IMR-90 (cell line): ENCODE measurements around the gene MORC1. TPM values are rescaled to one million over a fixed set of nuclear protein-coding genes. Genes with fewer than 3 reads are reported as not detected.

Experiments
- ATAC-seq: fragments of 200-7000 bp; cut with Tn5 transposase; 2 replicates; pipeline ENCODE4 v1.9.1; 2020; ENCODE audit warnings: low read depth, mild to moderate bottlenecking, moderate library complexity
- BruUV-seq: library from RNA; stranded (reverse); fragments of 400-500 nt; replicated peaks from 2 replicates; lab custom pipeline; 2021; lab: Mats Ljungman, UMichigan
- CTCF ChIA-PET: fragments of 300-600 bp; formaldehyde crosslinking; extraction: SDS; loops from one replicate; lab custom pipeline; 2021; ENCODE audit warnings: antibody characterized with exemption; lab: Yijun Ruan, JAX
- POLR2A ChIA-PET: fragments of 300-600 bp; sonication (Branson Sonifier 250); formaldehyde crosslinking; loops from one replicate; lab custom pipeline; 2022; ENCODE audit warnings: antibody characterized with exemption; ENCODE audit not compliant: unreplicated experiment; lab: Charles Lee
- DNase-seq: peaks from one replicate; pipeline ENCODE4 v3.0.0; 2013
- H2AFZ ChIP-seq: replicated peaks from 2 replicates; pipeline ENCODE3; 2013; ENCODE audit warnings: low read length, mild to moderate bottlenecking; ENCODE audit not compliant: poor library complexity
- H2AK5ac ChIP-seq: 2 replicates; pipeline ENCODE4 v1.6.1; 2013; ENCODE audit warnings: low read depth, low read length, inconsistent platforms
- H2AK9ac ChIP-seq: replicated peaks from 2 replicates; pipeline ENCODE3; 2013; ENCODE audit warnings: mild to moderate bottlenecking, low read depth, low read length, moderate library complexity; ENCODE audit not compliant: poor library complexity
- H2BK120ac ChIP-seq: 2 replicates; pipeline ENCODE4 v1.6.1; 2013; ENCODE audit warnings: low read depth, low read length, inconsistent platforms
- H2BK15ac ChIP-seq: 3 replicates; pipeline ENCODE4 v1.6.1; 2013; ENCODE audit warnings: low read depth, low read length, inconsistent platforms
- H2BK20ac ChIP-seq: 2 replicates; pipeline ENCODE4 v1.6.1; 2013; ENCODE audit warnings: low read depth, mild to moderate bottlenecking, inconsistent platforms, low read length, moderate library complexity
- H2BK5ac ChIP-seq: 2 replicates; pipeline ENCODE4 v1.6.1; 2013; ENCODE audit warnings: mild to moderate bottlenecking, low read depth, low read length, inconsistent platforms; ENCODE audit not compliant: poor library complexity, severe bottlenecking
- H3K14ac ChIP-seq: replicated peaks from 2 replicates; pipeline ENCODE4 v1.6.1; 2013; ENCODE audit warnings: low read depth, low read length, inconsistent platforms
- H3K18ac ChIP-seq: 2 replicates; pipeline ENCODE4 v1.6.1; 2013; ENCODE audit warnings: low read depth, low read length, control low read depth
- H3K23ac ChIP-seq: 2 replicates; pipeline ENCODE4 v1.6.1; 2013; ENCODE audit warnings: low read depth, low read length, inconsistent platforms
- H3K27ac ChIP-seq: 2 replicates; pipeline ENCODE4 v1.5.1; 2013; ENCODE audit warnings: mild to moderate bottlenecking, control low read depth, low read length; ENCODE audit not compliant: insufficient read depth
- H3K27me3 ChIP-seq: 2 replicates; pipeline ENCODE4 v1.6.1; 2013; ENCODE audit warnings: low read length; ENCODE audit not compliant: control insufficient read depth, insufficient read depth
- H3K36me3 ChIP-seq: 2 replicates; pipeline ENCODE4 v1.6.1; 2013; ENCODE audit warnings: low read length, mixed read lengths; ENCODE audit not compliant: control insufficient read depth, insufficient read depth
- H3K4ac ChIP-seq: 2 replicates; pipeline ENCODE4 v1.6.1; 2013; ENCODE audit warnings: low read depth, low read length, inconsistent platforms
- H3K4me1 ChIP-seq: 2 replicates; pipeline ENCODE4 v1.6.1; 2013; ENCODE audit warnings: low read length, mixed read lengths; ENCODE audit not compliant: control insufficient read depth, insufficient read depth
- H3K4me2 ChIP-seq: 2 replicates; pipeline ENCODE4 v1.6.1; 2013; ENCODE audit warnings: low read depth, mild to moderate bottlenecking, control low read depth, low read length, moderate library complexity
- H3K4me3 ChIP-seq: 2 replicates; pipeline ENCODE4 v1.5.1; 2013; ENCODE audit warnings: low read depth, mild to moderate bottlenecking, control low read depth, low read length, moderate library complexity; ENCODE audit not compliant: insufficient read depth
- H3K56ac ChIP-seq: 2 replicates; pipeline ENCODE4 v1.6.1; 2013; ENCODE audit warnings: low read length, inconsistent platforms; ENCODE audit not compliant: insufficient read depth; ENCODE audit errors: extremely low read depth
- H3K79me1 ChIP-seq, 2 experiments: 2 replicates each; pipeline ENCODE4 v1.6.1; 2013; ENCODE audit warnings: low read length in 2 of 2, inconsistent platforms in 1 of 2, low read depth in 1 of 2
- H3K9ac ChIP-seq: 2 replicates; pipeline ENCODE4 v1.6.1; 2013; ENCODE audit warnings: low read depth, low read length, control low read depth
- H3K9me1 ChIP-seq: 2 replicates; pipeline ENCODE4 v1.6.1; 2013; ENCODE audit warnings: low read length, inconsistent platforms; ENCODE audit not compliant: insufficient read depth
- H3K9me3 ChIP-seq: 2 replicates; pipeline ENCODE4 v1.6.1; 2013; ENCODE audit warnings: low read length; ENCODE audit not compliant: control insufficient read depth, insufficient read depth
- H4K20me1 ChIP-seq: 2 replicates; pipeline ENCODE4 v1.6.1; 2013; ENCODE audit warnings: low read length, inconsistent platforms; ENCODE audit not compliant: insufficient read depth
- H4K5ac ChIP-seq: 2 replicates; pipeline ENCODE4 v1.6.1; 2013; ENCODE audit warnings: mild to moderate bottlenecking, low read depth, low read length, control low read depth
- H4K8ac ChIP-seq, 2 experiments: 2 replicates each; pipeline ENCODE4 v1.6.1; 2013; ENCODE audit warnings: low read depth in 2 of 2, low read length in 2 of 2, control low read depth in 1 of 2, inconsistent platforms in 1 of 2
- H4K91ac ChIP-seq: 2 replicates; pipeline ENCODE4 v1.6.1; 2013; ENCODE audit warnings: low read depth, low read length, inconsistent platforms; ENCODE audit not compliant: insufficient read depth
- CEBPB ChIP-seq: IDR thresholded peaks from 2 replicates; pipeline ENCODE4 v1.6.1; 2012; ENCODE audit warnings: low read depth, low read length, improper control_type of control experiment
- MAFK ChIP-seq: IDR thresholded peaks from 2 replicates; pipeline ENCODE4 v1.6.1; 2012; ENCODE audit warnings: low read depth, low read length, improper control_type of control experiment
- MAZ ChIP-seq: IDR thresholded peaks from 2 replicates; pipeline ENCODE4 v1.6.1; 2012; ENCODE audit warnings: low read depth, mild to moderate bottlenecking, low read length, improper control_type of control experiment, moderate library complexity, borderline replicate concordance
- RAD21 ChIP-seq: IDR thresholded peaks from 2 replicates; pipeline ENCODE4 v1.6.1; 2012; ENCODE audit warnings: low read length, improper control_type of control experiment
- RCOR1 ChIP-seq: IDR thresholded peaks from 2 replicates; pipeline ENCODE4 v1.6.1; 2012; ENCODE audit warnings: mild to moderate bottlenecking, low read length, improper control_type of control experiment; ENCODE audit not compliant: insufficient replicate concordance
- WGBS, 2 experiments: methylation state at CpG; one replicate each; pipeline versions ENCODE4 v1.1.5 to v1.1.7; 2013; ENCODE audit warnings: missing lambda C conversion rate in 2 of 2; ENCODE audit not compliant: insufficient read length in 1 of 2; ENCODE audit errors: extremely low coverage in 2 of 2; 5-methylcytosine and 5-hydroxymethylcytosine counted together
- dilution Hi-C: fragments of 300-500 bp; cut with HindIII; formaldehyde crosslinking; loops from one replicate; pipeline ENCODE4 v1.14.3; 2018; ENCODE audit warnings: low sequenced_read_pairs; ENCODE audit not compliant: unreplicated experiment
- in situ Hi-C: fragments of 300-500 bp; cut with MboI; formaldehyde crosslinking; loops from 3 replicates; pipeline ENCODE4 v1.14.3; 2019; ENCODE audit warnings: low sequenced_read_pairs, inconsistent platforms, mixed read lengths
- intact Hi-C: fragments of 100-400 bp; cut with micrococcal nuclease; formaldehyde crosslinking; loops from 2 replicates; pipeline ENCODE4 v1.10.0; 2022
- polyA plus RNA-seq, 3 experiments: library from polyadenylated mRNA; depleted of rRNA; stranded (reverse); fragments of >200 nt; gene quantifications; 2 replicates each; pipeline ENCODE4 v1.2.3, GENCODE V29; 2012; ENCODE audit warnings: low replicate concordance in 1 of 3
- total RNA-seq: library from RNA; depleted of rRNA; stranded (reverse); fragments of >200 nt; gene quantifications from 2 replicates; pipeline ENCODE4 v1.2.3, GENCODE V29; 2012
- TF ChIP-seq, protein P1 (sequence below): conservative IDR thresholded peaks from 2 replicates; pipeline ENCODE4 v1.5.1; 2012; ENCODE audit warnings: mild to moderate bottlenecking, low read depth, low read length, improper control_type of control experiment

MORC1 gene
- total and polyA plus RNA-seq, 2 of the 4 experiments (the other 2 are of a cell fraction) = not detected

GRCh38 chr3:109149078-109149477 lies 31.1 kb upstream of the MORC1 start:
- H3K4me2 ChIP-seq = no peak overlapping the region
- intact Hi-C loops (no loop called here), dilution Hi-C loops (no loop called here)

More at GRCh38 chr3:109149078-109149477, 31.1 kb upstream of the MORC1 start:
- no peaks in the 10 kb centered on the region for H3K79me1 ChIP-seq
- H4K20me1 ChIP-seq = no peaks in the 10 kb centered on the region
- H2BK120ac ChIP-seq = no peak overlapping the region
- peaks cover 2% of the 10 kb centered on the region; the same call in 1 of the 2 replicates for H3K9me3 ChIP-seq
- H3K18ac ChIP-seq = no peak overlapping the region
- H3K9me1 ChIP-seq = no peaks in the 10 kb centered on the region
- no peak overlapping the region for H3K23ac ChIP-seq
- no peak overlapping the region for H2BK20ac ChIP-seq
- H3K4me3 ChIP-seq = no peak overlapping the region
- H3K9ac ChIP-seq = no peak overlapping the region
- no peaks in the 10 kb centered on the region for H3K36me3 ChIP-seq
- no peak overlapping the region for H3K56ac ChIP-seq
- in situ Hi-C loops = no loop called here
- no peak overlapping the region for H3K27ac ChIP-seq
- no peak overlapping the region for H2BK5ac ChIP-seq
- H2AK5ac ChIP-seq = no peak overlapping the region
- H3K27me3 ChIP-seq = no peaks in the 10 kb centered on the region
- H3K4me1 ChIP-seq = no peaks in the 10 kb centered on the region
- no peak overlapping the region for H4K91ac ChIP-seq
- H2AFZ ChIP-seq = no peak overlapping the region
- DNase-seq = no peak
- no peak overlapping the region for H4K8ac ChIP-seq
- no peak for TF ChIP-seq RCOR1
- TF ChIP-seq MAFK = no peak
- TF ChIP-seq RAD21 = no peak
- TF ChIP-seq MAZ = no peak
- TF ChIP-seq, protein P1, sequence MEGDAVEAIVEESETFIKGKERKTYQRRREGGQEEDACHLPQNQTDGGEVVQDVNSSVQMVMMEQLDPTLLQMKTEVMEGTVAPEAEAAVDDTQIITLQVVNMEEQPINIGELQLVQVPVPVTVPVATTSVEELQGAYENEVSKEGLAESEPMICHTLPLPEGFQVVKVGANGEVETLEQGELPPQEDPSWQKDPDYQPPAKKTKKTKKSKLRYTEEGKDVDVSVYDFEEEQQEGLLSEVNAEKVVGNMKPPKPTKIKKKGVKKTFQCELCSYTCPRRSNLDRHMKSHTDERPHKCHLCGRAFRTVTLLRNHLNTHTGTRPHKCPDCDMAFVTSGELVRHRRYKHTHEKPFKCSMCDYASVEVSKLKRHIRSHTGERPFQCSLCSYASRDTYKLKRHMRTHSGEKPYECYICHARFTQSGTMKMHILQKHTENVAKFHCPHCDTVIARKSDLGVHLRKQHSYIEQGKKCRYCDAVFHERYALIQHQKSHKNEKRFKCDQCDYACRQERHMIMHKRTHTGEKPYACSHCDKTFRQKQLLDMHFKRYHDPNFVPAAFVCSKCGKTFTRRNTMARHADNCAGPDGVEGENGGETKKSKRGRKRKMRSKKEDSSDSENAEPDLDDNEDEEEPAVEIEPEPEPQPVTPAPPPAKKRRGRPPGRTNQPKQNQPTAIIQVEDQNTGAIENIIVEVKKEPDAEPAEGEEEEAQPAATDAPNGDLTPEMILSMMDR = no peak
- no peak for TF ChIP-seq CEBPB
- no peak for ATAC-seq
- ChIA-PET CTCF (no interaction called here), POLR2A (no interaction called here)
- no peak overlapping the region for H4K5ac ChIP-seq
- no peak overlapping the region for H2BK15ac ChIP-seq
- BruUV-seq = no TSS peak
- H2AK9ac ChIP-seq = no peak overlapping the region
- H3K4ac ChIP-seq = no peak overlapping the region
- no peak overlapping the region for H3K14ac ChIP-seq
- no CpG with 5 or more reads among the region's 2 CpGs for WGBS, 2 experiments
